ENCODE measurements around the gene PTGDR. TPM values are rescaled to one million over a fixed set of nuclear protein-coding genes. Genes with fewer than 3 reads are reported as not detected.

The PTGDR gene
- total and polyA plus RNA-seq, 9 of the 15 experiments (the other 6 are each of a cell fraction or from before 2014, with no cell fraction given) = not detected

DNA sequence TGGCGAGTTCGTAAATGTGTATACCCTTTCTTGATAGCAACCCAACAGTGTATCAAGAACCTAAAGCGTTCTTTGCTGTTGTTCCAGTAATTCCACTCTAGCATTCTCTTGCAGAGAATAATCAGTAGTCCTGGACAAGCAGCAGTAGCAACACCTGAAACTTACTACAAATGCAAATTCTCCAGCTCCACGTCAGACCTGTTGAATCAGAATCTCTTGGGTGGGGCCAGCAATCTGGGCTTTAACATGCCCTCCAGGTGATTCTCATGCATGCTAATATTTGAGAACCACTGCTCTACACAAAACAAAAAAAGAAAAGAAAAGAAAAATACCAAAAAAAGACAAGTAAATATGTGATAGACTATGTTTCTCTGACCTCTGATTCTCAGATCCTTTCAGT, 10.1 kb downstream of the PTGDR start:
- Histone ChIP-seq H3K79me2 (ENCODE audit: control insufficient read depth, insufficient read depth, low read length) (no peaks in the 10 kb centered on the region), H3K27me3 (ENCODE audit: control insufficient read depth in 2 of 2, insufficient read depth in 2 of 2, low read length in 2 of 2) (peaks cover 0 to 6% of the 10 kb centered on the region in 2 experiments; a peak in 1 of 5 replicates), H3K4me3 (no peak overlapping the region), H3K36me3 (ENCODE audit: control insufficient read depth, insufficient read depth, low read length) (no peaks in the 10 kb centered on the region), H3K4me2 (ENCODE audit: insufficient read depth, low read length) (no peak overlapping the region), H4K20me1 (replicated peaks; ENCODE audit: control insufficient read depth, insufficient read depth, low read length) (no peaks in the 10 kb centered on the region), H2AFZ (ENCODE audit: low read depth, low read length) (no peak overlapping the region), H3K9ac (ENCODE audit: insufficient read depth in 1 of 2, low read depth in 2 of 2, low read length in 2 of 2) (no peak overlapping the region), H3K4me1 (replicated peaks in 1 of 2; ENCODE audit: control insufficient read depth in 2 of 2, insufficient read depth in 2 of 2, low read length in 2 of 2) (no peaks in the 10 kb centered on the region), H3K9me1 (ENCODE audit: control insufficient read depth, insufficient read depth, low read length) (no peaks in the 10 kb centered on the region), H3K27ac (ENCODE audit: extremely low read depth, low read depth, low read length) (no peak overlapping the region), H3K9me3 (replicated peaks; ENCODE audit: control insufficient read depth, insufficient read depth, low read depth, low read length) (no peaks in the 10 kb centered on the region)
- in situ Hi-C loops (cut with MboI) = loop anchor here (25.0 kb wide), 1 partner anchor 560 kb away; no protein-coding TSS in a partner anchor
- TF ChIP-seq ZFPM2 (CRISPR knock-in tag; IDR thresholded peaks at IDR 0.05) (no peak), NUFIP1 (IDR thresholded peaks at IDR 0.05; ENCODE audit: partially characterized antibody) (no peak), SIN3B (IDR thresholded peaks at IDR 0.05; ENCODE audit: low read depth) (no peak), PURB (CRISPR knock-in tag; IDR thresholded peaks at IDR 0.05; ENCODE audit: low read depth) (no peak), PRDM10 (IDR thresholded peaks at IDR 0.05; ENCODE audit: partially characterized antibody) (no peak), XRCC4 (IDR thresholded peaks at IDR 0.05; ENCODE audit: extremely low read depth, insufficient read depth, insufficient read length) (no peak), TCF7 (IDR thresholded peaks at IDR 0.05; ENCODE audit: borderline replicate concordance) (no peak), POLR2B (IDR thresholded peaks at IDR 0.05; ENCODE audit: low read depth, partially characterized antibody) (no peak), TARDBP (IDR thresholded peaks at IDR 0.05) (no peak), MYC (IDR thresholded peaks at IDR 0.05; ENCODE audit: low read depth, low read length) (no peak), MYC (CRISPR knock-in tag; IDR thresholded peaks at IDR 0.05; ENCODE audit: borderline replicate concordance, low read depth) (no peak), SP1 (CRISPR knock-in tag; IDR thresholded peaks at IDR 0.05) (no peak), SRF (CRISPR knock-in tag; IDR thresholded peaks at IDR 0.05) (no peak), ARID2 (IDR thresholded peaks at IDR 0.05) (no peak), POU5F1 (IDR thresholded peaks at IDR 0.05; ENCODE audit: borderline replicate concordance, low read depth, low read length, partially characterized antibody) (no peak)
- TF ChIP-seq, protein P1, sequence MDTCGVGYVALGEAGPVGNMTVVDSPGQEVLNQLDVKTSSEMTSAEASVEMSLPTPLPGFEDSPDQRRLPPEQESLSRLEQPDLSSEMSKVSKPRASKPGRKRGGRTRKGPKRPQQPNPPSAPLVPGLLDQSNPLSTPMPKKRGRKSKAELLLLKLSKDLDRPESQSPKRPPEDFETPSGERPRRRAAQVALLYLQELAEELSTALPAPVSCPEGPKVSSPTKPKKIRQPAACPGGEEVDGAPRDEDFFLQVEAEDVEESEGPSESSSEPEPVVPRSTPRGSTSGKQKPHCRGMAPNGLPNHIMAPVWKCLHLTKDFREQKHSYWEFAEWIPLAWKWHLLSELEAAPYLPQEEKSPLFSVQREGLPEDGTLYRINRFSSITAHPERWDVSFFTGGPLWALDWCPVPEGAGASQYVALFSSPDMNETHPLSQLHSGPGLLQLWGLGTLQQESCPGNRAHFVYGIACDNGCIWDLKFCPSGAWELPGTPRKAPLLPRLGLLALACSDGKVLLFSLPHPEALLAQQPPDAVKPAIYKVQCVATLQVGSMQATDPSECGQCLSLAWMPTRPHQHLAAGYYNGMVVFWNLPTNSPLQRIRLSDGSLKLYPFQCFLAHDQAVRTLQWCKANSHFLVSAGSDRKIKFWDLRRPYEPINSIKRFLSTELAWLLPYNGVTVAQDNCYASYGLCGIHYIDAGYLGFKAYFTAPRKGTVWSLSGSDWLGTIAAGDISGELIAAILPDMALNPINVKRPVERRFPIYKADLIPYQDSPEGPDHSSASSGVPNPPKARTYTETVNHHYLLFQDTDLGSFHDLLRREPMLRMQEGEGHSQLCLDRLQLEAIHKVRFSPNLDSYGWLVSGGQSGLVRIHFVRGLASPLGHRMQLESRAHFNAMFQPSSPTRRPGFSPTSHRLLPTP (IDR thresholded peaks at IDR 0.05; ENCODE audit: borderline replicate concordance, extremely low read depth, insufficient read length) = no peak
- CTCF ChIA-PET (ENCODE audit: low intra/inter-chr PET ratio) = no interaction called here
- no TSS peak for BruUV-seq (replicated peaks)
- FAIRE-seq (no peak), DNase-seq (ENCODE audit: extremely low read depth in 1 of 4, low spot score in 3 of 4) (no peak), ATAC-seq (no peak)
- POLR2A ChIA-PET = no interaction called here
- intact Hi-C loops (cut with micrococcal nuclease) = loop anchor here (10.0 kb wide), 1 partner anchor 283 kb away; no protein-coding TSS in a partner anchor
- 0% methylated on average over 4 of the region's 4 CpGs for WGBS (ENCODE audit: insufficient coverage, low coverage, missing lambda C conversion rate)
